Measurements from ENCODE around the gene TMEM52. TPM values are rescaled to one million over a fixed set of nuclear protein-coding genes. Genes with fewer than 3 reads are reported as not detected.

The TMEM52 gene
- total and polyA plus RNA-seq, 9 of the 15 experiments (the other 6 are each of a cell fraction or from before 2014, with no cell fraction given), result 0.37 to 22.5 (median 6.8) TPM

GRCh38 chr1:1919304-1920056, 401 bp upstream of the TMEM52 start (continued):
- TF ChIP-seq ZNF398 (CRISPR knock-in tag; IDR thresholded peaks at IDR 0.05) (no peak), SRSF7 (optimal IDR thresholded peaks at IDR 0.05; ENCODE audit: low read depth, low read length) (no peak), SFPQ (IDR thresholded peaks at IDR 0.05; ENCODE audit: low read depth, low read length) (no peak), CCAR2 (IDR thresholded peaks at IDR 0.05; ENCODE audit: low read depth, low read length) (no peak), ZNF699 (CRISPR knock-in tag; IDR thresholded peaks at IDR 0.05; ENCODE audit: insufficient replicate concordance) (no peak), ZFP30 (CRISPR knock-in tag; IDR thresholded peaks at IDR 0.05; ENCODE audit: borderline replicate concordance) (no peak), ZNF354B (CRISPR knock-in tag; IDR thresholded peaks at IDR 0.05) (no peak), MAX (CRISPR knock-in tag; IDR thresholded peaks at IDR 0.05) (peak; percentile 82), TFAP4 (CRISPR knock-in tag; IDR thresholded peaks at IDR 0.05; ENCODE audit: borderline replicate concordance) (peak; percentile 90), DDX20 (tag; IDR thresholded peaks at IDR 0.05; ENCODE audit: low read depth) (no peak), SRF (CRISPR knock-in tag; IDR thresholded peaks at IDR 0.05) (peak in 1 of 2 experiments; percentile 82; a peak in 2 of 4 replicates), ZSCAN32 (CRISPR knock-in tag; IDR thresholded peaks at IDR 0.05) (no peak), CBX5 (IDR thresholded peaks at IDR 0.05; ENCODE audit: borderline replicate concordance, low read depth) (no peak), SAFB2 (IDR thresholded peaks at IDR 0.05; ENCODE audit: borderline replicate concordance, low read depth, low read length, severe bottlenecking) (no peak), NR0B1 (IDR thresholded peaks at IDR 0.05; ENCODE audit: partially characterized antibody) (no peak), ZNF232 (CRISPR knock-in tag; IDR thresholded peaks at IDR 0.05) (no peak), RB1 (IDR thresholded peaks at IDR 0.05; ENCODE audit: low read depth) (peak; percentile 23; the same call in 1 of the 2 replicates), IRF9 (tag; IDR thresholded peaks at IDR 0.05) (no peak)

Measured in K562 (cell line).